Astrocyte (in vitro differentiated cells and primary cell): ENCODE data around the gene ZBTB8A. TPM values are rescaled to one million over a fixed set of nuclear protein-coding genes. Genes with fewer than 3 reads are reported as not detected.
"Not testable (repeated sequence)": the region's sequence is repeated elsewhere in the genome, so short reads cannot be mapped to it uniquely, and the experiment has no call there.

Experiments
- DNase-seq: peaks from one replicate; pipeline ENCODE4 v3.0.0-alpha.2; 2010; ENCODE audit warnings: low read depth
- FAIRE-seq: peaks from 2 replicates; lab custom pipeline; 2011; peaks lifted over from hg19 to GRCh38; lab: Jason Lieb, UNC
- H2AFZ ChIP-seq: 2 replicates; pipeline ENCODE4 v1.6.0; 2012; ENCODE audit warnings: low read depth, low read length, inconsistent platforms
- H3K27ac ChIP-seq: 2 replicates; pipeline ENCODE4 v1.5.1; 2011; ENCODE audit warnings: low read depth, low read length, inconsistent platforms
- H3K27me3 ChIP-seq: 2 replicates; pipeline ENCODE4 v1.6.0; 2011; ENCODE audit warnings: low read length, inconsistent platforms; ENCODE audit not compliant: insufficient read depth
- H3K36me3 ChIP-seq: 2 replicates; pipeline ENCODE4 v1.5.1; 2011; ENCODE audit warnings: low read length, inconsistent platforms; ENCODE audit not compliant: insufficient read depth
- H3K4me1 ChIP-seq: 2 replicates; pipeline ENCODE4 v1.5.1; 2011; ENCODE audit warnings: low read length, inconsistent platforms; ENCODE audit not compliant: insufficient read depth
- H3K4me2 ChIP-seq: 2 replicates; pipeline ENCODE4 v1.6.0; 2012; ENCODE audit warnings: low read length, inconsistent platforms
- H3K4me3 ChIP-seq: 2 replicates; pipeline ENCODE4 v1.5.1; 2011; ENCODE audit warnings: low read depth, mild to moderate bottlenecking, low read length, inconsistent platforms; ENCODE audit not compliant: insufficient read depth
- H3K79me2 ChIP-seq: 2 replicates; pipeline ENCODE4 v1.6.0; 2012; ENCODE audit warnings: mild to moderate bottlenecking, low read length, inconsistent platforms; ENCODE audit not compliant: insufficient read depth
- H3K9ac ChIP-seq: 2 replicates; pipeline ENCODE4 v1.6.0; 2012; ENCODE audit warnings: mild to moderate bottlenecking, low read length, inconsistent platforms
- H3K9me3 ChIP-seq: 2 replicates; pipeline ENCODE4 v1.5.1; 2012; ENCODE audit warnings: low read depth, mild to moderate bottlenecking, low read length, inconsistent platforms; ENCODE audit not compliant: insufficient read depth
- H4K20me1 ChIP-seq: 2 replicates; pipeline ENCODE4 v1.6.0; 2012; ENCODE audit warnings: low read length, inconsistent platforms; ENCODE audit not compliant: insufficient read depth
- H3K27ac Mint-ChIP-seq: one replicate; pipeline ENCODE4 v1.8.0; 2021; ENCODE audit warnings: mild to moderate bottlenecking, mixed read lengths; ENCODE audit not compliant: unreplicated experiment
- H3K27me3 Mint-ChIP-seq: one replicate; pipeline ENCODE4 v1.8.0; 2021; ENCODE audit warnings: low read depth, mixed read lengths; ENCODE audit not compliant: unreplicated experiment
- H3K36me3 Mint-ChIP-seq: one replicate; pipeline ENCODE4 v1.8.0; 2021; ENCODE audit warnings: low read depth, mixed read lengths; ENCODE audit not compliant: unreplicated experiment
- H3K4me1 Mint-ChIP-seq: one replicate; pipeline ENCODE4 v1.8.0; 2021; ENCODE audit warnings: low read depth, mixed read lengths; ENCODE audit not compliant: unreplicated experiment
- H3K4me3 Mint-ChIP-seq: one replicate; pipeline ENCODE4 v1.8.0; 2021; ENCODE audit warnings: mild to moderate bottlenecking, moderate library complexity, mixed read lengths; ENCODE audit not compliant: unreplicated experiment
- H3K9me3 Mint-ChIP-seq: one replicate; pipeline ENCODE4 v1.8.0; 2021; ENCODE audit warnings: mild to moderate bottlenecking, mixed read lengths; ENCODE audit not compliant: unreplicated experiment
- CTCF ChIP-seq: IDR thresholded peaks from 2 replicates; pipeline ENCODE4 v1.5.1; 2011; ENCODE audit warnings: low read depth, mild to moderate bottlenecking, inconsistent platforms, low read length, moderate library complexity; ENCODE audit not compliant: insufficient read depth
- EZH2 ChIP-seq: IDR thresholded peaks from 2 replicates; pipeline ENCODE4 v1.6.1; 2012; ENCODE audit warnings: mild to moderate bottlenecking, low read length, inconsistent platforms; ENCODE audit not compliant: insufficient read depth
- total RNA-seq: library from RNA; stranded (reverse); gene quantifications from 2 replicates; pipeline ENCODE4 v1.2.1, GENCODE V29; 2021

Gene ZBTB8A
- total RNA-seq, 1 donor from 2014 or later, result 5.6 TPM

- Histone ChIP-seq H3K9me3 (no peaks in the 10 kb centered on the region), H3K79me2 (peaks cover 58% of the 10 kb centered on the region), H3K27ac (no peak overlapping the region), H4K20me1 (peaks cover 15% of the 10 kb centered on the region), H3K4me2 (no peak overlapping the region), H3K4me3 (no peak overlapping the region), H3K4me1 (no peaks in the 10 kb centered on the region), H3K27me3 (no peaks in the 10 kb centered on the region), H3K9ac (no peak overlapping the region), H3K36me3 (peaks cover 6% of the 10 kb centered on the region), H2AFZ (no peak overlapping the region)
- TF ChIP-seq CTCF, result no peak
- no peak for TF ChIP-seq EZH2
- H3K9me3 Mint-ChIP-seq, result no peaks in the 10 kb centered on the region
- peaks cover 7% of the 10 kb centered on the region for H3K36me3 Mint-ChIP-seq
- FAIRE-seq (no peak), DNase-seq (peak; percentile 27)
- H3K4me1 Mint-ChIP-seq, result peaks cover 10% of the 10 kb centered on the region
- no peaks in the 10 kb centered on the region for H3K27me3 Mint-ChIP-seq
- peak overlapping the region; percentile 83 for H3K27ac Mint-ChIP-seq
- H3K4me3 Mint-ChIP-seq, result peak overlapping the region; percentile 2
These were observed 97.9 kb downstream of the ZBTB8A start for GRCh38 chr1:32636914-32637645.

GRCh38 chr1:32639489-32640075 is 100.4 kb downstream of the ZBTB8A start:
- Mint-ChIP-seq H3K4me3 (no peak overlapping the region), H3K27ac (no peak overlapping the region), H3K9me3 (no peaks in the 10 kb centered on the region), H3K4me1 (peaks cover 10% of the 10 kb centered on the region), H3K27me3 (no peaks in the 10 kb centered on the region), H3K36me3 (peaks cover 4% of the 10 kb centered on the region)
- no peaks in the 10 kb centered on the region for H3K27me3 ChIP-seq
- FAIRE-seq, result no peak
- H2AFZ ChIP-seq, result no peak overlapping the region
- no peak overlapping the region for H3K4me2 ChIP-seq
- peaks cover 71% of the 10 kb centered on the region for H3K79me2 ChIP-seq
- H3K9ac ChIP-seq, result no peak overlapping the region
- TF ChIP-seq CTCF (no peak), EZH2 (no peak)
- no peak overlapping the region for H3K27ac ChIP-seq
- H3K4me1 ChIP-seq, result no peaks in the 10 kb centered on the region
- peak; percentile 64 for DNase-seq
- H3K36me3 ChIP-seq, result no peaks in the 10 kb centered on the region
- no peaks in the 10 kb centered on the region for H3K9me3 ChIP-seq
- no peak overlapping the region for H3K4me3 ChIP-seq
- peaks cover 15% of the 10 kb centered on the region for H4K20me1 ChIP-seq

GRCh38 chr1:32642292-32642827 is 103.1 kb downstream of the ZBTB8A start:
- DNase-seq, H3K9me3 Mint-ChIP-seq, H3K36me3 ChIP-seq, H3K4me3 Mint-ChIP-seq, H3K27me3 ChIP-seq, H3K4me1 ChIP-seq, H3K9ac ChIP-seq, H3K27me3 Mint-ChIP-seq, H3K27ac Mint-ChIP-seq, H2AFZ ChIP-seq, H3K36me3 Mint-ChIP-seq, H3K27ac ChIP-seq, H3K4me1 Mint-ChIP-seq, H3K9me3 ChIP-seq, H3K4me3 ChIP-seq, FAIRE-seq, H3K4me2 ChIP-seq: not testable (repeated sequence)
- H4K20me1 ChIP-seq, result peaks cover 18% of the 10 kb centered on the region
- peaks cover 66% of the 10 kb centered on the region for H3K79me2 ChIP-seq
